H1 (cell line): ENCODE results near the gene CRBN. TPM values are rescaled to one million over a fixed set of nuclear protein-coding genes. Genes with fewer than 3 reads are reported as not detected.

Experiments used
- CTCF ChIA-PET: fragments of 300-600 bp; sonication (Branson Sonifier 250); formaldehyde crosslinking; loops from one replicate; lab custom pipeline; 2021; ENCODE audit not compliant: partially characterized antibody; lab: Charles Lee
- POLR2A ChIA-PET: fragments of 300-600 bp; sonication (Branson Sonifier 250); formaldehyde crosslinking; loops from one replicate; lab custom pipeline; 2021; ENCODE audit warnings: inconsistent platforms; ENCODE audit not compliant: partially characterized antibody; lab: Charles Lee
- DNase-seq, 2 experiments: peaks; one replicate each; pipeline versions ENCODE4 v3.0.0 to v3.0.0-alpha.2; 2010 to 2022; ENCODE audit warnings: low spot score in 2 of 2, low read depth in 1 of 2, mixed read lengths in 1 of 2
- FAIRE-seq: peaks from 2 replicates; lab custom pipeline; 2011; peaks lifted over from hg19 to GRCh38; lab: Jason Lieb, UNC
- H2AFZ ChIP-seq: 2 replicates; pipeline ENCODE4 v1.8.1; 2012; ENCODE audit warnings: low read length, inconsistent platforms
- H2AK5ac ChIP-seq: 2 replicates; pipeline ENCODE4 v1.6.1; 2013; ENCODE audit warnings: low read depth, low read length
- H2BK120ac ChIP-seq: replicated peaks from 2 replicates; pipeline ENCODE3; 2013; ENCODE audit warnings: low read depth, low read length, inconsistent platforms
- H2BK12ac ChIP-seq: 2 replicates; pipeline ENCODE4 v1.6.1; 2013; ENCODE audit warnings: low read depth, low read length
- H2BK15ac ChIP-seq: 2 replicates; pipeline ENCODE4 v1.6.1; 2013; ENCODE audit warnings: low read length
- H2BK20ac ChIP-seq: 2 replicates; pipeline ENCODE4 v1.6.1; 2013; ENCODE audit warnings: low read length
- H2BK5ac ChIP-seq: 2 replicates; pipeline ENCODE4 v1.6.1; 2013; ENCODE audit warnings: low read depth, low read length
- H3K14ac ChIP-seq: 2 replicates; pipeline ENCODE4 v1.6.1; 2013; ENCODE audit warnings: inconsistent platforms; ENCODE audit not compliant: insufficient read length
- H3K18ac ChIP-seq: 2 replicates; pipeline ENCODE4 v1.6.1; 2013; ENCODE audit warnings: low read length; ENCODE audit errors: extremely low read depth
- H3K23ac ChIP-seq: 2 replicates; pipeline ENCODE4 v1.6.1; 2013; ENCODE audit warnings: inconsistent platforms; ENCODE audit not compliant: insufficient read length
- H3K23me2 ChIP-seq: 2 replicates; pipeline ENCODE4 v1.6.1; 2013; ENCODE audit warnings: low read depth, low read length
- H3K27ac ChIP-seq: 2 replicates; pipeline ENCODE4 v1.6.1; 2011; ENCODE audit warnings: low read depth, low read length, inconsistent platforms
- H3K27me3 ChIP-seq, 4 experiments: replicated peaks in 1 of 4; 1 replicate in 1 of 4; 2 replicates in 3 of 4; pipeline versions ENCODE4 v1.6.1 to v1.8.1; 2011 to 2013; ENCODE audit warnings: low read length in 3 of 4, mild to moderate bottlenecking in 3 of 4, inconsistent platforms in 2 of 4, mixed read lengths in 2 of 4, moderate library complexity in 1 of 4; ENCODE audit not compliant: control insufficient read depth in 3 of 4, insufficient read depth in 3 of 4; ENCODE audit errors: extremely low read depth in 1 of 4
- H3K36me3 ChIP-seq, 4 experiments: 2 replicates each; pipeline versions ENCODE4 v1.6.1 to v1.8.1; 2011 to 2013; ENCODE audit warnings: mild to moderate bottlenecking in 4 of 4, low read length in 3 of 4, moderate library complexity in 2 of 4, control low read depth in 1 of 4, inconsistent platforms in 1 of 4; ENCODE audit not compliant: insufficient read depth in 4 of 4, control insufficient read depth in 2 of 4
- H3K4ac ChIP-seq: replicated peaks from 2 replicates; pipeline ENCODE3; 2013; ENCODE audit warnings: low read length, low read depth, mixed read lengths, inconsistent platforms; ENCODE audit not compliant: insufficient read length
- H3K4me1 ChIP-seq, 4 experiments: replicated peaks in 1 of 4; 1 replicate in 1 of 4; 2 replicates in 3 of 4; pipeline versions ENCODE4 v1.6.1 to v1.8.1; 2011 to 2013; ENCODE audit warnings: low read length in 3 of 4, inconsistent platforms in 2 of 4, mixed read lengths in 1 of 4; ENCODE audit not compliant: insufficient read depth in 4 of 4, control insufficient read depth in 3 of 4
- H3K4me2 ChIP-seq, 2 experiments: 2 replicates each; pipeline versions ENCODE4 v1.6.1 to v1.8.1; 2011 to 2013; ENCODE audit warnings: low read depth in 2 of 2, low read length in 2 of 2, control low read depth in 1 of 2, inconsistent platforms in 1 of 2, mild to moderate bottlenecking in 1 of 2; ENCODE audit not compliant: insufficient read depth in 1 of 2
- H3K4me3 ChIP-seq, 4 experiments: fragments of 200-600, 300-600 bp in 1 of 4; sonication (generic), shearing (Covaris generic), sonication (Bioruptor Twin) in 1 of 4; 2 replicates each; pipeline versions ENCODE4 v1.5.1 to v1.8.1; 2011 to 2016; ENCODE audit warnings: low read length in 4 of 4, low read depth in 3 of 4, control low read depth in 2 of 4, inconsistent platforms in 2 of 4, mild to moderate bottlenecking in 2 of 4, mixed read lengths in 1 of 4, moderate library complexity in 1 of 4; ENCODE audit not compliant: insufficient read depth in 2 of 4; ENCODE audit errors: extremely low read depth in 1 of 4
- H3K56ac ChIP-seq: replicated peaks from 2 replicates; pipeline ENCODE3; 2013; ENCODE audit warnings: low read depth, mild to moderate bottlenecking, mixed read lengths, low read length, inconsistent platforms; ENCODE audit not compliant: insufficient read length
- H3K79me1 ChIP-seq: 2 replicates; pipeline ENCODE4 v1.6.1; 2013; ENCODE audit warnings: low read depth, low read length, control low read depth
- H3K79me2 ChIP-seq, 2 experiments: 2 replicates each; pipeline versions ENCODE4 v1.6.1 to v1.8.1; 2012 to 2013; ENCODE audit warnings: low read length in 2 of 2, mild to moderate bottlenecking in 2 of 2, inconsistent platforms in 1 of 2; ENCODE audit not compliant: insufficient read depth in 2 of 2, control insufficient read depth in 1 of 2
- H3K9ac ChIP-seq, 4 experiments: replicated peaks in 1 of 4; 1 replicate in 1 of 4; 2 replicates in 3 of 4; pipeline versions ENCODE4 v1.6.1 to v1.8.1; 2011 to 2013; ENCODE audit warnings: low read depth in 3 of 4, low read length in 3 of 4, control low read depth in 2 of 4, mild to moderate bottlenecking in 2 of 4, moderate library complexity in 2 of 4, inconsistent platforms in 1 of 4; ENCODE audit errors: extremely low read depth in 1 of 4
- H3K9me3 ChIP-seq, 2 experiments: 2 replicates each; pipeline versions ENCODE4 v1.6.1 to v1.8.1; 2012 to 2013; ENCODE audit warnings: mild to moderate bottlenecking in 2 of 2, moderate library complexity in 2 of 2, control low read depth in 1 of 2, inconsistent platforms in 1 of 2, low read depth in 1 of 2, low read length in 1 of 2, mixed read lengths in 1 of 2; ENCODE audit not compliant: insufficient read depth in 2 of 2
- H4K20me1 ChIP-seq, 2 experiments: replicated peaks in 1 of 2; 2 replicates each; pipeline versions ENCODE3 to v1.8.1; 2011 to 2013; ENCODE audit warnings: inconsistent platforms in 2 of 2, low read length in 2 of 2, mild to moderate bottlenecking in 1 of 2; ENCODE audit not compliant: insufficient read depth in 2 of 2, control insufficient read depth in 1 of 2
- H4K5ac ChIP-seq: 2 replicates; pipeline ENCODE4 v1.6.1; 2013; ENCODE audit warnings: low read length, low read depth, mixed read lengths, inconsistent platforms; ENCODE audit not compliant: insufficient read length
- H4K8ac ChIP-seq: 2 replicates; pipeline ENCODE4 v1.8.0; 2013; ENCODE audit warnings: mild to moderate bottlenecking, moderate library complexity, low read length, inconsistent platforms; ENCODE audit not compliant: insufficient read depth; ENCODE audit errors: extremely low read depth
- H4K91ac ChIP-seq: replicated peaks from 2 replicates; pipeline ENCODE3; 2013; ENCODE audit warnings: low read length, mixed read lengths, inconsistent platforms; ENCODE audit not compliant: insufficient read length
- CBX5 ChIP-seq: fragments of 300-800, 300-1000 bp; sonication (generic); IDR thresholded peaks from 2 replicates; pipeline ENCODE4 v1.7.1; 2016; ENCODE audit warnings: antibody characterized with exemption, low read length, low read depth
- CHD1 ChIP-seq: IDR thresholded peaks from 2 replicates; pipeline ENCODE4 v1.6.1; 2012; ENCODE audit warnings: low read depth, low read length, improper control_type of control experiment
- CREB1 ChIP-seq: IDR thresholded peaks from 2 replicates; pipeline ENCODE4 v1.6.1; 2012; ENCODE audit warnings: inconsistent platforms
- FOSL1 ChIP-seq: IDR thresholded peaks from 2 replicates; pipeline ENCODE4 v1.6.1; 2011; ENCODE audit warnings: mild to moderate bottlenecking, low read depth, low read length, moderate library complexity; ENCODE audit not compliant: insufficient read depth
- HDAC2 ChIP-seq, 2 experiments: fragments of 300-600 bp in 1 of 2; sonication (generic) in 1 of 2; IDR thresholded peaks; 2 replicates each; pipeline ENCODE4 v1.6.1; 2011 to 2012; ENCODE audit warnings: low read depth in 2 of 2, low read length in 2 of 2, mild to moderate bottlenecking in 2 of 2, moderate library complexity in 2 of 2, borderline replicate concordance in 1 of 2, inconsistent platforms in 1 of 2
- JUND ChIP-seq: IDR thresholded peaks from 2 replicates; pipeline ENCODE4 v1.6.1; 2011; ENCODE audit warnings: mild to moderate bottlenecking, improper control_type of control experiment, low read length
- SP1 ChIP-seq: IDR thresholded peaks from 2 replicates; pipeline ENCODE4 v1.6.1; 2011; ENCODE audit warnings: low read depth, low read length
- SRF ChIP-seq: IDR thresholded peaks from 2 replicates; pipeline ENCODE4 v1.6.1; 2011; ENCODE audit warnings: mild to moderate bottlenecking, low read depth, low read length, moderate library complexity
- TCF12 ChIP-seq: IDR thresholded peaks from 2 replicates; pipeline ENCODE4 v1.6.1; 2011; ENCODE audit warnings: low read depth, mild to moderate bottlenecking, low read length
- WGBS, 2 experiments: shearing (Covaris generic) in 1 of 2; methylation state at CpG; one replicate each; pipeline versions ENCODE4 v1.1.6 to v1.1.7; 2013 to 2015; ENCODE audit warnings: low lambda C conversion rate in 2 of 2, mixed read lengths in 2 of 2, inconsistent platforms in 1 of 2, low coverage in 1 of 2, missing lambda C conversion rate in 1 of 2; ENCODE audit not compliant: insufficient replicate concordance in 2 of 2, insufficient coverage in 1 of 2, insufficient read length in 1 of 2; ENCODE audit errors: extremely low coverage in 1 of 2, missing lambda C conversion rate in 1 of 2; 5-methylcytosine and 5-hydroxymethylcytosine counted together
- polyA plus RNA-seq, 7 experiments: library from polyadenylated mRNA; depleted of rRNA in 3 of 7; stranded (reverse) in 5 of 7; unstranded in 2 of 7; fragments of >200 nt in 5 of 7; fragments of 200-250 nt in 2 of 7; gene quantifications; 1 replicate in 5 of 7; 2 replicates in 1 of 7; 4 replicates in 1 of 7; pipeline versions ENCODE4 v1.2.1 to v1.2.3, GENCODE V29; 2011 to 2013; ENCODE audit warnings: missing spikeins in 2 of 7, mixed read lengths in 2 of 7
- total RNA-seq: library from RNA; stranded (reverse); fragmentation: NEBNext Ultra II Directional; extraction: Animal tissue kit (Norgen Biotek cat#: 25700); gene quantifications from 2 replicates; pipeline ENCODE4 v1.2.1, GENCODE V29; 2021
- TF ChIP-seq, protein P1 (sequence below): IDR thresholded peaks from 2 replicates; pipeline ENCODE4 v1.6.1; 2011; ENCODE audit warnings: low read length, improper control_type of control experiment
- TF ChIP-seq, protein P2 (sequence below): IDR thresholded peaks from 2 replicates; pipeline ENCODE4 v1.6.1; 2012; ENCODE audit warnings: low read length, inconsistent platforms

CRBN gene
- total and polyA plus RNA-seq, 2 of the 8 experiments (the other 6 are each of a cell fraction or from before 2014, with no cell fraction given) = 13.4 to 30.3 TPM

GRCh38 chr3:3101660-3102458, 77.6 kb downstream of the CRBN start:
- H2BK15ac ChIP-seq = no peak overlapping the region
- no peaks in the 10 kb centered on the region for H3K27me3 ChIP-seq
- no peak overlapping the region for H3K18ac ChIP-seq
- 92% methylated on average over 6 of the region's 6 CpGs; no CpG with 5 or more reads in 1 of the 2 experiments for WGBS, 2 experiments
- H3K9ac ChIP-seq = no peak overlapping the region
- H2BK5ac ChIP-seq = no peak overlapping the region
- H3K79me1 ChIP-seq = no peaks in the 10 kb centered on the region
- no peak overlapping the region for H3K4me2 ChIP-seq
- no peaks in the 10 kb centered on the region for H3K9me3 ChIP-seq
- H2BK120ac ChIP-seq = no peak overlapping the region
- H3K27ac ChIP-seq = no peak overlapping the region
- no peak overlapping the region for H3K4ac ChIP-seq
- H2AK5ac ChIP-seq = no peak overlapping the region
- no peak overlapping the region for H3K14ac ChIP-seq
- H3K79me2 ChIP-seq = no peaks in the 10 kb centered on the region
- no peak overlapping the region for H2BK12ac ChIP-seq
- no peak overlapping the region; the same call in 1 of the 2 replicates for H2AFZ ChIP-seq
- no peaks in the 10 kb centered on the region for H4K20me1 ChIP-seq
- H3K36me3 ChIP-seq = no peaks in the 10 kb centered on the region
- TF ChIP-seq CREB1 (no peak), SRF (no peak), CBX5 (no peak), TCF12 (no peak), SP1 (no peak), FOSL1 (no peak), JUND (no peak), HDAC2 (IDR thresholded peaks at IDR 0.05; ENCODE audit: borderline replicate concordance in 1 of 2, low read depth in 2 of 2, low read length in 2 of 2) (no peak), CHD1 (no peak)
- TF ChIP-seq, protein P1, sequence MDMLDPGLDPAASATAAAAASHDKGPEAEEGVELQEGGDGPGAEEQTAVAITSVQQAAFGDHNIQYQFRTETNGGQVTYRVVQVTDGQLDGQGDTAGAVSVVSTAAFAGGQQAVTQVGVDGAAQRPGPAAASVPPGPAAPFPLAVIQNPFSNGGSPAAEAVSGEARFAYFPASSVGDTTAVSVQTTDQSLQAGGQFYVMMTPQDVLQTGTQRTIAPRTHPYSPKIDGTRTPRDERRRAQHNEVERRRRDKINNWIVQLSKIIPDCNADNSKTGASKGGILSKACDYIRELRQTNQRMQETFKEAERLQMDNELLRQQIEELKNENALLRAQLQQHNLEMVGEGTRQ = no peak
- TF ChIP-seq, protein P2, sequence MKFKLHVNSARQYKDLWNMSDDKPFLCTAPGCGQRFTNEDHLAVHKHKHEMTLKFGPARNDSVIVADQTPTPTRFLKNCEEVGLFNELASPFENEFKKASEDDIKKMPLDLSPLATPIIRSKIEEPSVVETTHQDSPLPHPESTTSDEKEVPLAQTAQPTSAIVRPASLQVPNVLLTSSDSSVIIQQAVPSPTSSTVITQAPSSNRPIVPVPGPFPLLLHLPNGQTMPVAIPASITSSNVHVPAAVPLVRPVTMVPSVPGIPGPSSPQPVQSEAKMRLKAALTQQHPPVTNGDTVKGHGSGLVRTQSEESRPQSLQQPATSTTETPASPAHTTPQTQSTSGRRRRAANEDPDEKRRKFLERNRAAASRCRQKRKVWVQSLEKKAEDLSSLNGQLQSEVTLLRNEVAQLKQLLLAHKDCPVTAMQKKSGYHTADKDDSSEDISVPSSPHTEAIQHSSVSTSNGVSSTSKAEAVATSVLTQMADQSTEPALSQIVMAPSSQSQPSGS = no peak
- TF ChIP-seq, all 59 proteins: peak for 0
- Histone ChIP-seq H3K4me3 (no peak overlapping the region), H3K4me1 (no peaks in the 10 kb centered on the region), H3K23me2 (no peaks in the 10 kb centered on the region), H3K56ac (no peak overlapping the region), H4K91ac (no peak overlapping the region), H3K23ac (no peak overlapping the region), H4K5ac (no peak overlapping the region), H4K8ac (no peak overlapping the region), H2BK20ac (no peak overlapping the region)
- ChIA-PET POLR2A (no interaction called here), CTCF (no interaction called here)
- no peak for DNase-seq
- no peak for FAIRE-seq
